ENCODE data around the gene APOO.
"Not testable (repeated sequence)": the region's sequence is repeated elsewhere in the genome, so short reads cannot be mapped to it uniquely, and the experiment has no call there.

APOO gene

GRCh38 chrX:23879380-23880090 lies 28.2 kb downstream of the APOO start:
- ATAC-seq (replicated peaks; ENCODE audit: extremely low read depth, poor library complexity, severe bottlenecking), result no peak

GRCh38 chrX:23871905-23872546 lies 35.7 kb downstream of the APOO start:
- Mint-ChIP-seq H3K27ac (ENCODE audit: low read depth) (no peak overlapping the region), H3K36me3 (ENCODE audit: insufficient read depth) (peaks cover 2% of the 10 kb centered on the region), H3K4me1 (no peaks in the 10 kb centered on the region), H3K9me3 (no peaks in the 10 kb centered on the region), H3K4me3 (no peak overlapping the region), H3K27me3 (no peaks in the 10 kb centered on the region)
- DNase-seq (ENCODE audit: low spot score in 2 of 2), result no peak
- no peak for ATAC-seq (replicated peaks; ENCODE audit: extremely low read depth, poor library complexity, severe bottlenecking)

More at GRCh38 chrX:23879380-23880090, 28.2 kb downstream of the APOO start:
- H3K27me3 Mint-ChIP-seq, result no peaks in the 10 kb centered on the region
- peaks cover 7% of the 10 kb centered on the region for H3K36me3 Mint-ChIP-seq (ENCODE audit: insufficient read depth)
- no peak for DNase-seq (ENCODE audit: low spot score in 2 of 2)
- H3K9me3 Mint-ChIP-seq, result no peaks in the 10 kb centered on the region
- H3K4me1 Mint-ChIP-seq, result no peaks in the 10 kb centered on the region
- H3K27ac Mint-ChIP-seq (ENCODE audit: low read depth), result no peak overlapping the region
- H3K4me3 Mint-ChIP-seq, result no peak overlapping the region

GRCh38 chrX:23870041-23870440 lies 37.7 kb downstream of the APOO start:
- peak overlapping the region; percentile 52 for H3K27ac Mint-ChIP-seq (ENCODE audit: low read depth)
- no peaks in the 10 kb centered on the region for H3K4me1 Mint-ChIP-seq
- H3K9me3 Mint-ChIP-seq, result no peaks in the 10 kb centered on the region
- H3K27me3 Mint-ChIP-seq, result no peaks in the 10 kb centered on the region
- H3K4me3 Mint-ChIP-seq, result no peak overlapping the region
- no peak for ATAC-seq (replicated peaks; ENCODE audit: extremely low read depth, poor library complexity, severe bottlenecking)
- H3K36me3 Mint-ChIP-seq (ENCODE audit: insufficient read depth), result peaks cover 4% of the 10 kb centered on the region
- DNase-seq (ENCODE audit: low spot score in 2 of 2), result no peak

- Mint-ChIP-seq H3K4me1 (no peaks in the 10 kb centered on the region), H3K36me3 (ENCODE audit: insufficient read depth) (peaks cover 4% of the 10 kb centered on the region), H3K9me3 (no peaks in the 10 kb centered on the region), H3K4me3 (no peak overlapping the region), H3K27me3 (no peaks in the 10 kb centered on the region), H3K27ac (ENCODE audit: low read depth) (no peak overlapping the region)
- DNase-seq (ENCODE audit: low spot score in 2 of 2) (no peak), ATAC-seq (replicated peaks; ENCODE audit: extremely low read depth, poor library complexity, severe bottlenecking) (no peak)
These were observed 42.9 kb downstream of the APOO start for GRCh38 chrX:23864742-23865326.

- H3K27ac Mint-ChIP-seq (ENCODE audit: low read depth), result peak overlapping the region; percentile 80
- DNase-seq (ENCODE audit: low spot score in 2 of 2); H3K4me1 Mint-ChIP-seq; H3K36me3 Mint-ChIP-seq (ENCODE audit: insufficient read depth); H3K9me3 Mint-ChIP-seq; H3K4me3 Mint-ChIP-seq; ATAC-seq (replicated peaks; ENCODE audit: extremely low read depth, poor library complexity, severe bottlenecking); H3K27me3 Mint-ChIP-seq: not testable (repeated sequence)
These were observed 45.8 kb downstream of the APOO start for GRCh38 chrX:23861952-23862351.

GRCh38 chrX:23861215-23861896 lies 46.4 kb downstream of the APOO start:
- ATAC-seq (replicated peaks; ENCODE audit: extremely low read depth, poor library complexity, severe bottlenecking) (peak; percentile 46), DNase-seq (ENCODE audit: low spot score in 2 of 2) (no peak)
- H3K4me1 Mint-ChIP-seq, result no peaks in the 10 kb centered on the region
- H3K36me3 Mint-ChIP-seq (ENCODE audit: insufficient read depth), result peaks cover 3% of the 10 kb centered on the region
- no peaks in the 10 kb centered on the region for H3K27me3 Mint-ChIP-seq
- no peaks in the 10 kb centered on the region for H3K9me3 Mint-ChIP-seq
- H3K27ac Mint-ChIP-seq (ENCODE audit: low read depth), result no peak overlapping the region
- no peak overlapping the region for H3K4me3 Mint-ChIP-seq

- not testable (repeated sequence) for ATAC-seq (replicated peaks; ENCODE audit: extremely low read depth, poor library complexity, severe bottlenecking); H3K4me1 Mint-ChIP-seq; H3K27ac Mint-ChIP-seq (ENCODE audit: low read depth); H3K9me3 Mint-ChIP-seq; DNase-seq (ENCODE audit: low spot score in 2 of 2); H3K36me3 Mint-ChIP-seq (ENCODE audit: insufficient read depth); H3K27me3 Mint-ChIP-seq; H3K4me3 Mint-ChIP-seq
These were observed 48.5 kb downstream of the APOO start for GRCh38 chrX:23859238-23859637.

GRCh38 chrX:23857935-23858334 lies 49.8 kb downstream of the APOO start:
- no peak overlapping the region for H3K4me3 Mint-ChIP-seq
- no peaks in the 10 kb centered on the region for H3K27me3 Mint-ChIP-seq

GRCh38 chrX:23857363-23857762 lies 50.4 kb downstream of the APOO start:
- Mint-ChIP-seq H3K4me1 (no peaks in the 10 kb centered on the region), H3K4me3 (no peak overlapping the region), H3K9me3 (no peaks in the 10 kb centered on the region), H3K36me3 (ENCODE audit: insufficient read depth) (peaks cover 3% of the 10 kb centered on the region), H3K27me3 (no peaks in the 10 kb centered on the region), H3K27ac (ENCODE audit: low read depth) (no peak overlapping the region)
- ATAC-seq (replicated peaks; ENCODE audit: extremely low read depth, poor library complexity, severe bottlenecking), result no peak
- no peak for DNase-seq (ENCODE audit: low spot score in 2 of 2)

More at GRCh38 chrX:23857935-23858334, 49.8 kb downstream of the APOO start:
- Mint-ChIP-seq H3K4me1 (no peaks in the 10 kb centered on the region), H3K36me3 (ENCODE audit: insufficient read depth) (peaks cover 3% of the 10 kb centered on the region), H3K27ac (ENCODE audit: low read depth) (no peak overlapping the region), H3K9me3 (no peaks in the 10 kb centered on the region)
- DNase-seq (ENCODE audit: low spot score in 2 of 2) (no peak), ATAC-seq (replicated peaks; ENCODE audit: extremely low read depth, poor library complexity, severe bottlenecking) (no peak)

- H3K27ac Mint-ChIP-seq (ENCODE audit: low read depth), result no peak overlapping the region
- ATAC-seq (replicated peaks; ENCODE audit: extremely low read depth, poor library complexity, severe bottlenecking), result no peak
These were observed 52.2 kb downstream of the APOO start for GRCh38 chrX:23855569-23855968.

GRCh38 chrX:23854945-23855344 lies 52.8 kb downstream of the APOO start:
- Mint-ChIP-seq H3K27ac (ENCODE audit: low read depth) (no peak overlapping the region), H3K36me3 (ENCODE audit: insufficient read depth) (peaks cover 2% of the 10 kb centered on the region), H3K4me1 (no peaks in the 10 kb centered on the region), H3K4me3 (no peak overlapping the region), H3K27me3 (no peaks in the 10 kb centered on the region), H3K9me3 (no peaks in the 10 kb centered on the region)
- DNase-seq (ENCODE audit: low spot score in 2 of 2) (no peak), ATAC-seq (replicated peaks; ENCODE audit: extremely low read depth, poor library complexity, severe bottlenecking) (no peak)

More at GRCh38 chrX:23855569-23855968, 52.2 kb downstream of the APOO start:
- Mint-ChIP-seq H3K36me3 (ENCODE audit: insufficient read depth) (peaks cover 2% of the 10 kb centered on the region), H3K27me3 (no peaks in the 10 kb centered on the region), H3K9me3 (no peaks in the 10 kb centered on the region), H3K4me1 (no peaks in the 10 kb centered on the region), H3K4me3 (no peak overlapping the region)
- DNase-seq (ENCODE audit: low spot score in 2 of 2), result no peak

- Mint-ChIP-seq H3K27me3 (no peaks in the 10 kb centered on the region), H3K4me3 (no peak overlapping the region), H3K36me3 (ENCODE audit: insufficient read depth) (peaks cover 2% of the 10 kb centered on the region), H3K4me1 (no peaks in the 10 kb centered on the region), H3K27ac (ENCODE audit: low read depth) (no peak overlapping the region), H3K9me3 (no peaks in the 10 kb centered on the region)
- ATAC-seq (replicated peaks; ENCODE audit: extremely low read depth, poor library complexity, severe bottlenecking), result no peak
- DNase-seq (ENCODE audit: low spot score in 2 of 2), result no peak
These were observed 53.6 kb downstream of the APOO start for GRCh38 chrX:23854122-23854521.

All from central memory CD8-positive, alpha-beta T cell (primary cell).